Measurements from ENCODE around the gene CFAP58. TPM values are rescaled to one million over a fixed set of nuclear protein-coding genes. Genes with fewer than 3 reads are reported as not detected.

The CFAP58 gene
- total and polyA plus RNA-seq, 2 donors (not counting 3 experiments of a cell fraction or from before 2014, with no cell fraction given) = 0.07 to 0.29 TPM

DNA sequence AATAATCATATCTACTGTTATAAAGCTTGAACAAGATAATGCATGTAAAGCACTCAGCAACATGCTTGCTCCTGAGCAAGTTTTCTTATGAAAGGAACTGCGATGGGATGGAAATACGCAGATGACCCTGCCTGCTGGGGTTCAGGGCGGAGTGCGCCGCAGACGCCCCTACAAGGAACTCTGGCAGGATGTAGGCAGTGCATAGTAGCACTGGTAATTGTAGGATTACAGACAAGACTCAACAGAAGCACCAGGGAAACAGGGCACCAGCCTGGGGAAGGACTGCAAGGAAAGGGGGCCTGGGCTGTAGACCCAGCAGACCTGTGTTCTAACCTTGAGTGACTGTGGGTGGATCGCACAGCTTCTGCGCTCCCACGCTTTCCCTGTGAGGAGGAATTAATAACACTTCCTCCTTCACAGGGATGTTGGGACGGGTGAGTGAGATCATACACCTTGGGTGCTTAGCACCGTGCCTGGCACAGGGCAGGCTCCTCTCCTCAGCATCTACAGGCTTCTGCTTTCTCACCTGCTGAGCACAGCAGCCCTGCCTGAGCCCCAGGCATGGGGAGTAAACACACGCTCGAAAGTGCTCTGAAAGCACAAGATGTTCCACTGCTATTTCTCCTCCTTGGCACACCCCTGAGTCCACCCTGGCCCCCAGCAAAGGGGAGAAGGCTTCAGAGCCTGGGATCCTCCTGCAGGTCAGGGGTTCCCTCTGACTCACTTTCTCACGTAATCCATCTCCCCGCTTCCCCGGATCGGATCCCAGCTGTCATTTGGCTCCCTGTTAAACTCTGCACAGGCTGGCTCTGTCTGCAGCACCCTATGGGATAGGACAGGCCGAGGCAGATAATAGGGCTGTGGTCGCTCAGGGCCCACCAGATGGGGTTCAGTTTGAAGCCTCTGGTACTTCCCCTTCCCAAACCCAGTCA is 34.6 kb upstream of the CFAP58 start:
- no peak overlapping the region for H3K4me3 ChIP-seq (replicated peaks in 1 of 3; ENCODE audit: insufficient read depth in 1 of 3, low read depth in 1 of 3, low read length in 3 of 3)
- POLR2A ChIA-PET = no interaction called here
- peaks cover 5% of the 10 kb centered on the region for H4K20me1 ChIP-seq (replicated peaks; ENCODE audit: control insufficient read depth, extremely low read depth, insufficient read depth, low read length)
- FAIRE-seq = no peak
- H3K9me3 ChIP-seq (replicated peaks; ENCODE audit: control insufficient read depth, insufficient read depth, low read length) = no peaks in the 10 kb centered on the region
- no peak overlapping the region for H3K9ac ChIP-seq (replicated peaks; ENCODE audit: extremely low read depth, insufficient read depth, low read length)
- H3K4me1 ChIP-seq (ENCODE audit: control insufficient read depth, extremely low read depth, insufficient read depth, low read length) = peaks cover 13% of the 10 kb centered on the region
- dilution Hi-C loops (cut with MboI; ENCODE audit: extremely low pct_ligation_motif_present, low sequenced_read_pairs) (no loop called here), intact Hi-C loops (cut with micrococcal nuclease) (no loop called here)
- H3K36me3 ChIP-seq (ENCODE audit: control insufficient read depth in 2 of 2, extremely low read depth in 1 of 2, insufficient read depth in 2 of 2, low read length in 2 of 2) = peaks cover 10 to 15% of the 10 kb centered on the region in 2 experiments
- no peak for DNase-seq (ENCODE audit: low read depth, low spot score)
- TF ChIP-seq GATA2 (IDR thresholded peaks at IDR 0.05; ENCODE audit: insufficient read depth, insufficient read length, low read depth, low read length) (no peak), MYC (IDR thresholded peaks at IDR 0.05; ENCODE audit: low read depth, low read length) (no peak), JUN (IDR thresholded peaks at IDR 0.05; ENCODE audit: borderline replicate concordance, insufficient read depth, insufficient read length, low read depth) (no peak), POLR2AphosphoS5 (IDR thresholded peaks at IDR 0.05; ENCODE audit: insufficient read depth, low read depth, low read length) (no peak), POLR2A (IDR thresholded peaks at IDR 0.05; ENCODE audit: low read depth, low read length) (no peak), EZH2 (IDR thresholded peaks at IDR 0.05; ENCODE audit: borderline replicate concordance, low read depth, low read length, severe bottlenecking) (no peak), FOS (IDR thresholded peaks at IDR 0.05; ENCODE audit: borderline replicate concordance, insufficient read depth, low read length) (no peak)
- H3K9me1 ChIP-seq (replicated peaks; ENCODE audit: control insufficient read depth, extremely low read depth, insufficient read depth, low read length) = no peaks in the 10 kb centered on the region
- CTCF ChIA-PET = interaction anchor here (0.9 to 1.6 kb wide), 2 partner anchors 9 to 13 kb away, joined by 3 to 5 read pairs; no protein-coding TSS in a partner anchor
- no peaks in the 10 kb centered on the region for H3K27me3 ChIP-seq (ENCODE audit: control insufficient read depth in 2 of 2, insufficient read depth in 2 of 2, low read length in 2 of 2)
- H3K27ac ChIP-seq (ENCODE audit: insufficient read depth, low read depth, low read length) = no peak overlapping the region
- H2AFZ ChIP-seq (ENCODE audit: low read depth, low read length) = no peak overlapping the region
- no peak overlapping the region for H3K4me2 ChIP-seq (ENCODE audit: insufficient read depth, low read length)
- peaks cover 100% of the 10 kb centered on the region for H3K79me2 ChIP-seq (ENCODE audit: control insufficient read depth, insufficient read depth, low read length)
- no TSS peak for BruUV-seq (replicated peaks)
